Measurements from ENCODE around the gene RNF207.

RNF207 gene

DNA sequence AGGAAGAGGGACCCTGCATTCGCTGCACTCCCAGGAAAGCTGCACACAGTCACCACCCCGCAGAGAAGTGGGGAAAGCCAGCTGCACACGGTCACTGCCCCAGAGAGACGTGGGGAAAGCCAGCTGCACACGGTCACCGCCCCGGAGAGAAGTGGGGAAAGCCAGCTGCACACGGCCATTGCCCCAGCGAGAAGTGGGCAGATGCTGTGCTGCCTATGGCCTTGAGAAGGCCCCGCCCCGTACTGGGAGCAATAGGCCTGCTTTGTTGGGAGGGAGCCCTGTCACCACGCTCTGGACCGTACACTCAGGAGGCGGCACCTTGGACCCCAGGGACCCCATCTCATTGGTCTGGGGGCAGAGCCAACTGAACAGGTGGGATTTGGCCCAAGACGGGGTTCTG, 59.2 kb downstream of the RNF207 start:
- DNase-seq (ENCODE audit: extremely low read depth in 1 of 2, low read depth in 1 of 2), result no peak

DNA sequence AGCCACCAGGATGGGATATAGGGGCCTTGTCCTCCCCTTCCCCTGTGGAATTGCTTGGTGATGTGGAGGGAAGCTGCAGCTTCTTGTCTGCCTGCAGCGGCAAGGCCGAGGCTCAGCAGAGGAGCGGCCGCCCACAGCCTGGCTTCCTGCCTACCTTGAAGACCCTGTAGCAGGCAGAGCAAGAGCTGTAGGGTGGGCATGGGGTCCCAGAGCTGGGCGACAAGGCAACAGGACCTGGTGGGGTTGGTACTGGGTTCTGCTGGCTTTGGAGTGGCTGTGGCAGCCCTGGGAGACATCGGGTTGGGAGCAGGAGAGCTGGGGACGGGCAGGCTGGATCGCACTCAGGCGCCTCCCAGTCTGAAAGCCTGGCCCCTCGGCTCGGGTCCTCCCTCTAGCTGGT, 60.7 kb downstream of the RNF207 start:
- no peak for DNase-seq (ENCODE audit: extremely low read depth in 1 of 2, low read depth in 1 of 2)

DNA sequence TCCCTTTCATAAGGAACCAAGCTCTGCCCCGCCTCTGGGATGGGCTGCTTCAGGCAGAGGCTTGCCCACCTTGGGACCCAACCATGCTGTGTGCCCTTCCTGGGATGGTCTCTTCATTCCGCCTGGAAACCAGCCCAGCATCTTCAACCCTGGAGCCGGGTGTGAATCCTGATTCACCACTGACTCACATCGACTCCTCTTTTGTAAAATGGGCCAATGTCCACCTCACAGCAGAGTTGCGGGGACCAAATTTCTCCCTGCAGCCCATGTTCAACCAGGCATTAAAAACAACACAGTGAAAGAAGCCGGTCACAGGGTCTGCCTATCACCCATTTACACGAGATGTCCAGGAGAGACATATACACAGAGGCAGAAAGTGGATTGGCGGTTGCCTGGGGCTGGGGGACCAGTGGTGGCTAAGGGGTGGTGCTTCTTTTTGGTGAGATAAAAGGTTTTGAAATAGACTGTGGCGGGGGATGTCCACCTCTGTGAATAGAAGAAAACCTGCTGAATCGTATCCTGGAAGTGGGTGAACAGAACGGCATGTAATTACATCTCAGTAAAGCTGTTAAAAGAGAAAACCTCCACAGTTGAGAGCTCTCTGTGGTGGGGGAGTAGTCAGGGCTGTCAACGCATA, 61.9 kb downstream of the RNF207 start:
- no peak for DNase-seq (ENCODE audit: extremely low read depth in 1 of 2, low read depth in 1 of 2)

DNA sequence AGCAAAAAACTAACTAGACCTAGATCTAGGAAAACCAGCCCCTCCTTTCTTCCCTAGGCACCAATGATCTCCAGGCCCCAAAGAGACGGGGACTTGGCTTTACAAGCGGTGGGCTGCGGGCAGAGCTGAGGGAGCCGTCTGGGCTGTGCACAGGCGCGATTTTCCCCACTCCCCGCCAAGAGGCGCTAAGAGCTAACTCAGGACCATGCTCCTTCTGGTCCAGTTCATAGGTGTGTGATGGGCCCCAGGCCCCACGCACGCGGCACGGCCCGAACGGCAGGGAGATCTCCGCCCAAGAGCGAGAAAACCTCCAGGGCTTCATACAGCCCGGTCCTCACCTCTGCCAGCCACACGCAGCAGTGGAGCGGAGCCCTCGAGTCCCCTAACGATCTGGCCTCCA, 62.5 kb downstream of the RNF207 start:
- DNase-seq (ENCODE audit: extremely low read depth in 1 of 2, low read depth in 1 of 2), result no peak

DNA sequence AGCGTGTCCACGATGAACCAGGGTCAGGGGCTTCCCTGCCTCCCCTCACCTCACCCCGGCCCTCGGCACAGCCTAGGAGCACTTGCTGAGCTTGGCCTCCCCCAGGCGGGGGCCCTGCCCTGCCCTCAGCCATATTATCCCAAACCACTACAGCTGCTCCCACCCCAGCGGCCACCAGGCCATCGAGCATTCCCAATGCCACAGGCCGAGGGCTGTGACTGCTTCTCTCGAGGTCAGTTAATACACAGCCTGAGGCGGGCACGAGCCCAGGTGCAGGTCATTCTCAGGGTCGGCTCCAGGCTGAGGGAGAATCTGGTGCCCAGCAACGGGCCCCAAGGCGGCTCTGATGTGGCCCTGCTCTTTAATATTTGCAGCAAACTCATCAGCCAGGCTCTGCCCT, 63.4 kb downstream of the RNF207 start:
- DNase-seq (ENCODE audit: extremely low read depth in 1 of 2, low read depth in 1 of 2), result no peak

DNA sequence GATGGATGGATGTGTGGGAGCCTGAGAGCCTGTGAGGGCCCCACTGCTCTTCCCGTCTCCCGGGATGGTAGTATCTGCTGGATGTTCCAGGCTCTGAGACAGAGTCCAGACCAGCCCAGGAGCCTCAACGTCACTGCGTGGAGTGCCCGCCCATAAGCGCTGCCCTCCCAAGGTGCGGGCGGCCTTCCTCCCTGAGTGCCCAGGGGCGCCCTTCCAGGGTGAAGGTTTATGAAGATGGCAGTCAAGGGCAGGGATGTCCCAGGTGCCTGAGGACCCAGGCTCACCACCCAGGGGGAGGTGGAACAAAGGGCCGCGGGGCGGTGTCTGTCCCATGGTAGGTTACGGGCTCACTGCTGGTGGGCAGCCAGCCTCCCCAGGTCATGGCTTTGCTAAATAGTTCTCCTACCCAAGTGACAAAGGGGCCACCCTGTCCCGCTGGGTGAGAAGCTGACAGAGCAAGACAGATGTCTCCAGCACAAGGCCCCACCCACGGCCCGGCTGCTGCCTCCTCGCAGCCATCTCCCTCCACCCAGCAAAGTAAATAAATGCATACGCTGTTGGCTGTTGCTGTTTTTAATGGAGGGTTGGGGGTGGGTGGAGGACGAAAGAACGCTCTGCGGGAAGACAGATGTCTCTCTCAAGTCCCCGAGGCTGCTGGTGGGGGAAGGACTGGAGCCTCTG, 63.9 kb downstream of the RNF207 start:
- DNase-seq (ENCODE audit: extremely low read depth in 1 of 2, low read depth in 1 of 2), result no peak

DNA sequence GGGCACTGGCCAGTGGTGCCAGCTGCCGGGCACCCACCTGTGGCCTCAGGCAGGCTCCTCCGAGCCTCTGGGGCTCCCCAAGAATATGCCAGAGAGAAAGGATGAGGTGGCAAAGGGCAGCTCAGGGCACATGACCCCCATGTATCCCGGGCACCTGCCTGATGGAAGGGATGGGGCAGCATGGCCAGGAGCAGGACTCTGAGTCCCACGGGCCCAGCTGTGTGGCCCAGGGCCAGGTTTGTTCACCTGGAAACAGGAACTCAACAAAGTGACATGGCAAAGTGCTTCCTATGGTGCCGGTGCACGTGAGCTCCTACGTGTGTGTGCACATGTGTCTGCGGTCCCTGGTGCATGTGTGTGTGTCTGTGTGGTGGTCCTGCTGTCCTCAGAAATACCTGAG, 64.5 kb downstream of the RNF207 start:
- DNase-seq (ENCODE audit: extremely low read depth in 1 of 2, low read depth in 1 of 2), result no peak

Data from activated CD8-positive, alpha-beta memory T cell treated with anti-CD3 and anti-CD28 coated beads for 1 hour (primary cell).